Skeletal muscle cell (primary cell): ENCODE results near the gene TVP23B.
A peak's percentile ranks its signal among the peaks of the same experiment; 100 is the strongest.
"Not testable (repeated sequence)": the region's sequence is repeated elsewhere in the genome, so short reads cannot be mapped to it uniquely, and the experiment has no call there.

ENCODE experiments used
- DNase-seq: peaks from one replicate; pipeline ENCODE4 v3.0.0-alpha.2; 2010; ENCODE audit warnings: low read depth
- H3K4me3 ChIP-seq: 2 replicates; pipeline ENCODE4 v1.5.1; 2011; ENCODE audit warnings: low read depth, mild to moderate bottlenecking, control low read depth, low read length, moderate library complexity

TVP23B gene

DNA sequence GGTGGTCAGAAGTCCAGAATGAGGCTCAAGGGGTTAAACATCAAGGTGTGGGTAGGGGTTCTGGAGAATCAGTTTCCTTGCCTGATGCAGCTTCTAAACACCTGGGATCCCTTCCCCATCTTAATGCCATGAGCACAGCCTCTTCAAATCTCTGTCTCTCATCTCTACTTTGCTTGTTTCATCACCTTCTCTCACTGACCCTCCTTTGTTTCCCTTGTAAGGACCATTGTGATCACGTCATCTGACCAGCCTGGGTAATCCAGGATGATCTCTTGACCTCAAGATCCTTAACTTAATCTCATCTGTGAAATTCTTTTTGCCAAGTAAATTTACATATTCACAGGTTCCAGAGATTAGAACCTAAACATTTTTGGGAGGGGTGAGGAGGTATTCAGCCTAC is 5.0 kb downstream of the TVP23B start:
- H3K4me3 ChIP-seq, DNase-seq: not testable (repeated sequence)

DNA sequence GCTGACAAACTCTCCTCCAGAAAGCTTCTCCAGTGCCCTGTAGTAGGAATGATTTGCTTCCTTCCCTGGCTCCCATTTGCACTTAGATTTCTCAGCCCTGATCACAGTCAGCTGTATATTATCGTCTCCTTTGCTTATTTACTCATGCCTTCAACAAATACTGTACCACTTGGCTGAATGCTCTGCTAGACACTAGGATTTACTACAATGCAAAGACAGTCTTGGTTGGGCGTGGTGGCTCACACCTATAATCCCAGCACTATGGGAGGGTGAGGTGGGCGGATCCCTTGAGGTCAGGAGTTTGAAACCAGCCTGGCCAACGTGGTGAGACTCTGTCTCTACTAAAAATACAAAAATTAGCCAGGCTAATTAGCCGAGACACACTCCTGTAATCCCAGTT is 5.9 kb downstream of the TVP23B start:
- not testable (repeated sequence) for DNase-seq

DNA sequence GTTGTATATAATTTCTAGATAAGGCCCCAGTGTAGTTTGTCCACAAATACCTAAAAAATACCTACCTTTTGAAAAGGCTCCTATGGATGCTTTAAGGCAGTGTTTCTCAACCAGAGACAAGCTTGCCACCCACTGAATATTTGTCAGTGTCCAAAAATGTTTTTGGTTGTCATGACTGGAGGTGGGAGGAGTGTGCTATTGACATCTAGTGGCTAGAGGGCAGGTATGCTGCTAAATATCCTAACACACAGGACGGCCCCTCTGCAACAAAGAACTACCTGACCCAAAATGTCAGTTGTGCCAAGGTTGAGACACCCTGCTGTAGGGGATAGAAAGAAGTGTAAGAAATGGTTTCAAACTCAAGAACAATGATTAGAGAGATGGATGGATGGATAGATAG is 10.4 kb downstream of the TVP23B start:
- not testable (repeated sequence) for DNase-seq, H3K4me3 ChIP-seq

More for the DNA sequence above, 5.9 kb downstream of the TVP23B start:
- not testable (repeated sequence) for H3K4me3 ChIP-seq

DNA sequence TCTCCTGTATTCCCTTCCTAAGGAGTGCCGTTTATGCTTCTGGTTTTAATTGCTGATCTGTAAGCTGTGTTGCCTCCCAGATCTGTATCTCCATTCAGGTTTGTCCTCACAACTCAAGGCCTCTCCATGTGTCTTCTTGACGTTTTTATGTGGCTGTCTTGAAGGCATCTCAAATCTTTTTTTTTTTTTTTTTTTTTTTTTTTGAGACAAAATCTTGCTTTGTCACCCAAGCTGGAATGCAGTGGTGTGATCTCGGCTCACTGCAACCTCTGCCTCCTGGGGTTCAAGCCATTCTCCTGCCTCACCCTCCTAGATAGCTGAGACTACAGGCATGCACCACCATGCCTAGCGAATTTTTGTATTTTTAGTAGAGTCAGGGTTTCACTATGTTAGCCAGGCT is 13.9 kb downstream of the TVP23B start:
- DNase-seq: not testable (repeated sequence)

DNA sequence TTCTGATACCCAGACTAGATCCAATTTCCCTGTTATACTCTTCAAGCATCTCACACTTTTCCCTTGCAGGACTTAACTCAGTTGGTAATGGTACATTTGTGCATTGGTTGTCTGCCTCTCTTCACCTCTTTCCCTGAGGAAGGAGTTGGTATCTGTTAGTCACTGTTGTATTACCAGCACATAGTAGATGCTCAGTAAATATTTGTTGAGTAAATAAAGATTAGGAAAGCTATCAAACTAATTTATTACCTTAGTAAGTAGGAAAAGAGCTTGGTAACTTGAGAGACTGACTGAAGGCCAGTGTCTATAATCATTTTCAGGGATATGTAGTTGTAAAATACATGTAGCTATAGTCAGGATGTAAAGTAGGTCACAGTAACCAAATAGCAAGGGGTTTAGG is 15.9 kb downstream of the TVP23B start:
- H3K4me3 ChIP-seq, DNase-seq: not testable (repeated sequence)

More for the DNA sequence above, 13.9 kb downstream of the TVP23B start:
- not testable (repeated sequence) for H3K4me3 ChIP-seq

DNA sequence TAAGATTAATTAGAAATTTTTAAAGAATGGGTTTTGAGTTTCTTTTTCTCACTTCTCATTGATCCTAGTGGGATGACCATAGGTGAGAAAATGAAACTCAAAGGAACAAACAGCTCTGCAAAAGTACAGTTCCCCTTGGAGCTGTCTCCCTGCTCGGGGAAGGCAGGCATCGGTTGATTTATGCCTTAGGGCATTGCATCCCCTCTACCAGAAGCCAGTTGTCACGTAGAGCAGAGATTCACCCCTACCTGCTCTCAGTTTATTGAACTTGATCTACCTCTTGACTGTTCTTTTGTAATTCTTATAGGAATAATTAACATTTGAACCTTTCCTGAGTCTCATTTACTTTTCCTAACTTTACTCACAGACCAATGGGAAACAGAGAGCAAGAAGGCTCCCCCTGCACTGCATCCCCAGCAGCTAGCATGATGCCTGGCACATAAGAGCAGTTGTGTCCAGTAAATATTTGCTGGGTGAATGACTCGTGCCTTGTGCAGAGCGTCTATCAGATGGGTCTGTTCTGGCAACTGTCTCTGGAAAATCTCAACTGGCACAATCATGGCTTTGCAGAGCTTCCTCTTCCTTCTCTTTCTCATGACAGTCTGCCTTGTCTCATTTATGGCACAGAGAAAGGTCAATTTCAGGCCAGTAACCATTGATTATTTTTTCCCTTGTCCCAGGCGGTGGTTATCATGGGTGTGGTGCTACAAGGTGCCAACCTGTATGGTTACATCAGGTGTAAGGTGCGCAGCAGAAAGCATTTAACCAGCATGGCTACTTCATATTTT is 22.7 kb downstream of the TVP23B start:
- H3K4me3 ChIP-seq, DNase-seq: not testable (repeated sequence)

DNA sequence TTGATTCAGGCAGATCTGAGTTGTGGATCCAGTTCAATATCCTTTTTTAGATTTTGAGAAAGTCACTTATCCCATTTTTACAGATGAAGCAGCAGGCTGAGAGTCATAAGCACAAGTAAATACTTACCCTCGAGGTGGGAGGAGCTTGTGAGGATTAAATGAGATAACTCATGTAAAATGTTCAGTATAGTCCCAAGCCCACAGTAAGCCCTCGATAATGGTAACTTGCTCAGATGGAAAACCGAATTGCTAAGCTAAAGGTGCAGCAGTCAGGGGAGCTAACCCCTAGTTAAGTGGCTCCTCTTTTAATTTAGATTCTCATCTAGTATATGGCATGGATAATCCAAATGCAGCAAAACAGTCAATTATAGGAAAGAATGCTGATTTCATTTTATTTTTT is 34.9 kb downstream of the TVP23B start:
- not testable (repeated sequence) for DNase-seq, H3K4me3 ChIP-seq

DNA sequence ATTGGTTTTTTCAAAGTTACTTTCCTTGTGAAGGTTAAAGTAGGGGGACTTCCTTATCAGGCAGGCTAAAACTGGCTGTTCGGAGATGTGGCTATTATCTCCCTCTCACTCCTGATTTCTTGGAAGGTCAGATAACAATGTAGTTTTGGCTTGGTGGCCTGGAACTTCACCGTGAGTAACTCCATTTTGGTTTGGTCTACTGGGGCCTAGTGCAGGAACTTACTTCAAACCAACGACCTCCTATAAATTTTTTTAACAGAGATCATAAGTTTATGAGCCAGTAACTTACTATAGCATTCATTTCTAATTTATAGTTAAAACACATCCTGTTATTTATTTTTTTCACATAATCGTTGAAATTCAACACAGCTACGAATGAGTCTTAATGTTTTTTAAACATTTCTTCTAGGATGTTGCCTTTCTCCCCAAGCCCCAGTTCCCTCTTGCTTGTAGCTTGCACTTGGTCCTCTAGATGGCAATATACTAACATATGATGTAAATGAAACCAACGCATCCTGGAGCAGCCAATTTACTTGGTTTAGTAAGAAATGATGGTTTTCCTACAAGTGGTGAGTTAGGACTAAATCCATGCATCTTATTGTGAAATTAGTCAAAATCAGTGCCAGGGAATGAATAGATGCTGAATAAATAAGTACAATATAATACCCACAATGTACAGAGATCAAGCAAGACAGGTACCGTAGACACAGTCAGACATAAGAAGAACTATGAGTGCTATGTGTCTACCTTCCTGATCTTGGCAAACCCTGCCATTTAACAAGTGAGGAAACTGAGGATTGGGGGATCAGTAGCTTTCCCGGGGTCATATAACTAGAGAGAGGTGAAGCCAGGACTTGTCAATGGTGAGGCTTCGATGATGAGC is 35.7 kb downstream of the TVP23B start:
- DNase-seq: peak; percentile 50

DNA sequence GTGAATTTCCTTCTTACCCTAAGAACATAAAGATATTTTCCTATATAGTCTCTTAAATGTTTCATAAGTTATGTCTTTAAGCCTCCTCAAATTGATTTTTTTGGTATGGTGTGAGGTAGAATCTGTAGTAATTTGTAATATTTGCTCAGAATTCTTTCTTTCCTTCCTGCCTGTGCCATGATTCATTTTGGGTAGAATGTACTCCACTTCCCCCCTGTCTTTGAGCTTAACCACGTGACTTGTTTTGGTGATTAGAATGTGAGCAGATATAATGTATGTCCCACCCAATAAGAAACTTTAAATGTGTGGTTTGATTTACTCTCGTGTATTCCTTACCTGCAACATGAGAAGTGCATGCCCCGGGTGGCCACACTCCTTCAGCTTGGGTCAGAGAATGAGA is 40.4 kb downstream of the TVP23B start:
- DNase-seq, H3K4me3 ChIP-seq: not testable (repeated sequence)

More for the DNA sequence above, 35.7 kb downstream of the TVP23B start:
- not testable (repeated sequence) for H3K4me3 ChIP-seq

DNA sequence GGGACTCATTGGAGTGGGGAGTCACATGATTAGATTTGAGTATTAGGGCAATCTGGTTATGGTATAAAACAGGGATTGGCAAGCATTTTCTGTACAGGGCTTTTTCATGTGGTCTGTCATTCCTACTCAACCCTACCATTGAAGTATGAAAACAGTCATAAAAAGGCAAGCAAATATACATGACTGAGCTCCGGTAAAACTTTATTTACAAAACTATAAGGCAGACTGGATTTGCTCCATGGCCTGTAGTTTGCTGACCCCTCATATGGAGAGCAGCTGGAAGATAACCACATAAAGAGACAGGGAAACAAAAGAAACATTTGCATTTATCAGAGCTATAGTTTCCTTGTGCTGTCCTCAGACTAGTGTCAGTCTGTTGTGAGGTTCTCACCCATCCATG is 46.6 kb downstream of the TVP23B start:
- not testable (repeated sequence) for H3K4me3 ChIP-seq, DNase-seq

DNA sequence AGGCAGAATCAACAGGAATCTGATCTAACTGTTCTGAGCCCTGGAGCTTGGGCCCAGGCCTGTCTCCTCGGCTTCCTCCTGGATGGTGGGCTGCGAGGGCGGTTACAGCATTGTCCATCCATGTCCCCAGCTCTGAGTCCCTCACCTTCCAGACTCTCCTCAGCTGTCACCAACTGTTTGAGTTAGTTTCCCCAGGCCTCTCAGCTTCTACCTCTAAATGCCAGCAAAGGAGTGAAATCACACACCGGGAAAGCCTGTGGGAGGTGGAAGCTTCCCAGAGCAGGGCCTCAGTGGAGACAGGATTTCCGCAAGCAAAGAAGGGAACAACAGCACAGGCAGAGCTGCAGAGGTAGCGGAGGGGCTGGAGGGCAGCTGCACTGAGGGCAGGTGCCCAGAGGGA is 67.5 kb downstream of the TVP23B start:
- no peak for DNase-seq
- no peak overlapping the region for H3K4me3 ChIP-seq

DNA sequence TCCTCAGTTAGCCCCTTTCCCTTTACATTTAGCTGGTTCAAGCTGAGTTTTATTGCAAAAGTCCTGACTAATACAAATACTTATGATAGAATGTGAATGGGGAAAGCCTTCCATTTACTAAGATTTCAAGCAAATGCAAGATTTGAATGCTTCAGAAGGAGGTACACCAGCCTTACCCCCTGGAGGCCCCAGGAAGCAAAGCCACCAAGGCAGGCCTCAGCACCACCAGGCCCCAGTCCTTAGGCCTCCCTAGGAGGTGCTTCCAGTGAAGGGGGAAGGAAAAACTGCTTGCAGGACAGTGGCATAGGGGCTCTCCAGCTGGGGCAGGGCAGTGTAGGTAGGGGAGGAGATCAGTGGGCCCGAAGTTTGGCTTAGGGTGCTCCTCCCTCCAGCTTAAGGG is 69.7 kb downstream of the TVP23B start:
- DNase-seq: no peak
- no peak overlapping the region for H3K4me3 ChIP-seq

DNA sequence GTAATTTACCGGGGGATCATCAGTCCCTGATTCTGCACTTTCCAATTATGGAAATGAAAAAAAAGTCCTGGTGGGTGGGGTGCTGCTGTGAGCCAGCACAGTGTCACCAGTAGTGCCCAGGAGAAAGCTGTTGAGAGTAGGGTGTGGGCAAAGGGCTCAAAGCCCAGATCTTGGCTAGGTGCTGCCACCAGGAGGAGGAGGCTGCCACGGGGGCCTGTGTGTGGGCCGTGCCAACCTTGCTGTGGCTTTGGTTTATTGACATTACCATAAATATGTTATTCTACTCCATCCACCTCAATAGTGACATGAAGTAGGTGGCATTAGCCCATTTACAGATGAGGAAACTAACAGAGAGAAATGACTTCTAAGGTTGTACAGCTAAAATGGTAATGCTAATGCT is 70.2 kb downstream of the TVP23B start:
- H3K4me3 ChIP-seq: no peak overlapping the region
- no peak for DNase-seq

DNA sequence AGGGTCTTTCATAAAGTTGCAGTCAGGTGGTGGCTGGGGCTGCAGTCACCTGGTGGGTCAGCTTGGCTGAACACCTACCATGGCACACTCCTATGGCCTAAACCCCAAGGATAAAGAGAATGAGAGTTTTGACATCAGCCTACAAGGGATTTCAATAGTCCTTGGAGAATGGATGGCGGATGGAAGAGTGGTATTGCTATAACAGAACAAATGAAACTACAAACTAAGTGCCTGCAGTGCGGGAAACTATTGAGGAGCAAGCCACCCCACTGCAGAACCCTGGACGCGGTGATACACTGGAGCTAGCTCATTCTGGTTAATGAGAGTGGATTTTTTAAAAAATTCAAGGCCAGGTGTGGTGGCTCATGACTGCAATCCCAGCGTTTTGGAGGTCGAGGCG is 74.0 kb downstream of the TVP23B start:
- DNase-seq: no peak
- peak overlapping the region; percentile 78 for H3K4me3 ChIP-seq

DNA sequence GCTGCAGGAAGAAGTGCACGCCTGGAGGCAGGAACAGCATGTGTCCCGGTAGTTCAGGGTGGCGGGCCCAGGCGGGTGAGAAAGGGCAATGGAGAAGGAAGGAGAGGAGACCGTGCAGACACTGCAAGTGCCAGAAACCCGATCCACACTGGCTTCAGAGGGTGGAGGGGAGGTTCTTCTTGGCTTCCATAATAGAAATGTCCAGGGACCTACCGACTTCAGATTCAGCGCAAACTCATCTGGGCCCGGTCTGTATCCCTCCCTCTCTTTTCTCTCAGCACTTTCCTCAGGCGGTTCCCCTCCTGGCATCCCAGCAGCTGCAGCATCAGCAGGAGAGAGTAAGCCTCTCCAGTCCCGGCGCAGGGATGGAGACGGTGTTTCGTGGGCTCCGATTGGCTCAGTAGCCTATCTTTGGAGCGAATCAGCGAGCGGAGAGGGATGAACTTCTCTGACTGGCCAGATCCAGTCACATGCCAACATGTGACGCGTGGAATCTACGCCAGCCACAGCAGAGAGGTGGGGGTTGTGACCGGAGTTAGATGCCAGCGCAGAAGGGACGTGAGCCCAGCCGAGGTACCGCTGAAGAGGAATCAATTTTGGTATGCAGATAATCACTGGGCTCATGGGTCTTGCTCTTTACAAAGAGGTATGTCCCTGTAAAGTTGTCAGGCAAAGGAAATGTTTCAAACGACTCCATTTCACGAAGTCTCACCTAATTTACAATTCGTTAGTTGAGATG is 75.0 kb downstream of the TVP23B start:
- peak overlapping the region; percentile 78 for H3K4me3 ChIP-seq
- DNase-seq: peak; percentile 84
